HepG2 (cell line): ENCODE results near the gene PTPRD. TPM values are rescaled to one million over a fixed set of nuclear protein-coding genes. Genes with fewer than 3 reads are reported as not detected.

Source experiments
- ATAC-seq: fragments of 200-7000 bp; cut with Tn5 transposase; 3 replicates; pipeline ENCODE4 v1.9.1; 2020; ENCODE audit warnings: mild to moderate bottlenecking, moderate library complexity
- BruUV-seq: library from RNA; stranded (reverse); fragments of 400-500 nt; replicated peaks from 2 replicates; lab custom pipeline; 2021; lab: Mats Ljungman, UMichigan
- CTCF ChIA-PET: fragments of 300-600 bp; formaldehyde crosslinking; extraction: SDS; loops from one replicate; lab custom pipeline; 2021; ENCODE audit warnings: low total read pairs, inconsistent platforms, low intra/inter-chr PET ratio; lab: Yijun Ruan, JAX
- POLR2A ChIA-PET: fragments of 350-600 bp; sonication (Branson Sonifier 250); formaldehyde crosslinking; loops from one replicate; lab custom pipeline; 2020; ENCODE audit warnings: antibody characterized with exemption, inconsistent platforms; lab: Yijun Ruan, JAX
- DNase-seq: peaks from one replicate; pipeline ENCODE4 v3.0.0-alpha.2; 2015; ENCODE audit warnings: low spot score
- FAIRE-seq: peaks from 3 replicates; lab custom pipeline; 2011; peaks lifted over from hg19 to GRCh38; lab: Jason Lieb, UNC
- H2AFZ ChIP-seq: one replicate; pipeline ENCODE4 v1.6.1; 2011; ENCODE audit warnings: low read length, inconsistent platforms
- H3K27ac ChIP-seq: fragments of 300-600 bp; 3 replicates; pipeline ENCODE4 v1.8.0; 2011; ENCODE audit warnings: mixed run types, mild to moderate bottlenecking, mixed read lengths, low read length, inconsistent platforms; ENCODE audit not compliant: insufficient read depth; ENCODE audit errors: extremely low read length
- H3K27me3 ChIP-seq, 2 experiments: fragments of 200-600 bp in 1 of 2; 2 replicates in 1 of 2; 3 replicates in 1 of 2; pipeline versions ENCODE4 v1.6.0 to v1.8.0; 2011; ENCODE audit warnings: low read length in 2 of 2, mild to moderate bottlenecking in 2 of 2, moderate library complexity in 2 of 2, inconsistent platforms in 1 of 2; ENCODE audit not compliant: insufficient read depth in 2 of 2, control insufficient read depth in 1 of 2
- H3K36me3 ChIP-seq, 2 experiments: fragments of 200-600 bp in 1 of 2; replicated peaks in 1 of 2; 2 replicates in 1 of 2; 3 replicates in 1 of 2; pipeline versions ENCODE4 v1.5.1 to v1.8.0; 2011; ENCODE audit warnings: low read length in 2 of 2, inconsistent platforms in 1 of 2; ENCODE audit not compliant: insufficient read depth in 2 of 2, control insufficient read depth in 1 of 2
- H3K4me1 ChIP-seq: 2 replicates; pipeline ENCODE4 v1.5.1; 2012; ENCODE audit warnings: low read length, inconsistent platforms; ENCODE audit not compliant: insufficient read depth
- H3K4me2 ChIP-seq: 2 replicates; pipeline ENCODE4 v1.6.0; 2011; ENCODE audit warnings: low read depth, low read length, inconsistent platforms
- H3K4me3 ChIP-seq, 3 experiments: fragments of 200-600 bp in 1 of 3; sonication (generic), shearing (Covaris generic) in 1 of 3; replicated peaks in 1 of 3; 2 replicates each; pipeline ENCODE4 v1.5.1; 2011 to 2016; ENCODE audit warnings: low read length in 3 of 3, inconsistent platforms in 2 of 3, low read depth in 2 of 3, mild to moderate bottlenecking in 2 of 3, control low read depth in 1 of 3, mixed read lengths in 1 of 3; ENCODE audit not compliant: insufficient read depth in 1 of 3
- H3K79me2 ChIP-seq: one replicate; pipeline ENCODE4 v1.6.1; 2011; ENCODE audit warnings: low read length, inconsistent platforms; ENCODE audit not compliant: insufficient read depth
- H3K9ac ChIP-seq: 2 replicates; pipeline ENCODE4 v1.6.0; 2011; ENCODE audit warnings: mild to moderate bottlenecking, low read depth, low read length, inconsistent platforms; ENCODE audit not compliant: insufficient read depth
- H3K9me3 ChIP-seq: 2 replicates; pipeline ENCODE4 v1.5.1; 2012; ENCODE audit warnings: mild to moderate bottlenecking, low read length
- H4K20me1 ChIP-seq: 2 replicates; pipeline ENCODE4 v1.6.0; 2011; ENCODE audit warnings: inconsistent platforms, mild to moderate bottlenecking, low read length, moderate library complexity; ENCODE audit not compliant: insufficient read depth
- CCAR2 ChIP-seq: fragments of 200-400 bp; formaldehyde crosslinking; optimal IDR thresholded peaks from 2 replicates; pipeline ENCODE3; 2018; ENCODE audit warnings: low read depth, mild to moderate bottlenecking, low read length, moderate library complexity
- HMG20B ChIP-seq: conservative IDR thresholded peaks from 2 replicates; pipeline ENCODE4 v1.6.1; 2016; ENCODE audit warnings: missing genetic modification reagents, missing compliant biosample characterization
- MTF2 ChIP-seq: sonication (generic); formaldehyde crosslinking; IDR thresholded peaks from 2 replicates; pipeline ENCODE4 v1.5.0; 2020; ENCODE audit warnings: missing genetic modification reagents, borderline replicate concordance
- PHF20 ChIP-seq: sonication (generic); formaldehyde crosslinking; IDR thresholded peaks from 2 replicates; pipeline ENCODE4 v1.5.0; 2020; ENCODE audit warnings: mild to moderate bottlenecking, missing genetic modification reagents
- TGIF2 ChIP-seq: IDR thresholded peaks from 2 replicates; pipeline ENCODE4 v1.6.1; 2016; ENCODE audit warnings: control low read depth, missing compliant biosample characterization
- ZKSCAN8 ChIP-seq: IDR thresholded peaks from 2 replicates; pipeline ENCODE4 v1.6.1; 2016; ENCODE audit warnings: borderline replicate concordance, missing genetic modification reagents, missing compliant biosample characterization
- ZNF546 ChIP-seq: sonication (generic); formaldehyde crosslinking; conservative IDR thresholded peaks from 2 replicates; pipeline ENCODE4 v1.8.1; 2023; ENCODE audit warnings: mild to moderate bottlenecking, missing genetic modification reagents
- ZNF598 ChIP-seq: sonication (generic); formaldehyde crosslinking; IDR thresholded peaks from 2 replicates; pipeline ENCODE4 v1.5.1; 2020; ENCODE audit warnings: mild to moderate bottlenecking, missing genetic modification reagents, borderline replicate concordance
- ZNF615 ChIP-seq: sonication (generic); formaldehyde crosslinking; IDR thresholded peaks from 2 replicates; pipeline ENCODE4 v1.5.0; 2020; ENCODE audit warnings: mild to moderate bottlenecking, missing genetic modification reagents, borderline replicate concordance
- WGBS: methylation state at CpG from one replicate; pipeline ENCODE4 v1.1.6; 2017; ENCODE audit warnings: low lambda C conversion rate; 5-methylcytosine and 5-hydroxymethylcytosine counted together
- in situ Hi-C: cut with HindIII; loops from 2 replicates; pipeline ENCODE4 v1.10.0; 2017; ENCODE audit warnings: low pct_unique_long_range_greater_than_20kb; ENCODE audit not compliant: extremely low pct_ligation_motif_present
- intact Hi-C: fragments of 100-400 bp; cut with micrococcal nuclease; formaldehyde crosslinking; loops from one replicate; pipeline ENCODE4 v1.10.0; 2022; ENCODE audit not compliant: unreplicated experiment
- polyA plus RNA-seq, 8 experiments: library from polyadenylated mRNA; depleted of rRNA in 3 of 8; stranded (reverse) in 7 of 8; unstranded in 1 of 8; fragments of >200 nt; fragmentation: Illumina TruSeq in 4 of 8; extraction: Trizol in 4 of 8; gene quantifications; 2 replicates each; pipeline versions ENCODE4 v1.2.1 to v1.2.3, GENCODE V29; 2011 to 2016; ENCODE audit warnings: low read depth in 4 of 8, missing spikeins in 1 of 8, mixed read lengths in 1 of 8; ENCODE audit not compliant: insufficient read depth in 1 of 8
- total RNA-seq, 5 experiments: library from RNA; depleted of rRNA; stranded (reverse); fragments of >200 nt; fragmentation: Illumina TruSeq; extraction: Trizol; gene quantifications; 2 replicates each; pipeline ENCODE4 v1.2.3, GENCODE V29; 2016; ENCODE audit warnings: low read depth in 1 of 5
- TF ChIP-seq, protein P1 (sequence below): sonication (generic); formaldehyde crosslinking; IDR thresholded peaks from 2 replicates; pipeline ENCODE4 v1.9.0; 2021; ENCODE audit warnings: missing genetic modification reagents, borderline replicate concordance
- TF ChIP-seq, protein P2 (sequence below): sonication (generic); formaldehyde crosslinking; IDR thresholded peaks from 2 replicates; pipeline ENCODE4 v1.8.0; 2022; ENCODE audit warnings: mild to moderate bottlenecking, missing genetic modification reagents, moderate library complexity

The PTPRD gene
- total and polyA plus RNA-seq, 2 of the 13 experiments (the other 11 are each of a cell fraction or from before 2014, with no cell fraction given) = 0.05 TPM; not detected in 1

DNA sequence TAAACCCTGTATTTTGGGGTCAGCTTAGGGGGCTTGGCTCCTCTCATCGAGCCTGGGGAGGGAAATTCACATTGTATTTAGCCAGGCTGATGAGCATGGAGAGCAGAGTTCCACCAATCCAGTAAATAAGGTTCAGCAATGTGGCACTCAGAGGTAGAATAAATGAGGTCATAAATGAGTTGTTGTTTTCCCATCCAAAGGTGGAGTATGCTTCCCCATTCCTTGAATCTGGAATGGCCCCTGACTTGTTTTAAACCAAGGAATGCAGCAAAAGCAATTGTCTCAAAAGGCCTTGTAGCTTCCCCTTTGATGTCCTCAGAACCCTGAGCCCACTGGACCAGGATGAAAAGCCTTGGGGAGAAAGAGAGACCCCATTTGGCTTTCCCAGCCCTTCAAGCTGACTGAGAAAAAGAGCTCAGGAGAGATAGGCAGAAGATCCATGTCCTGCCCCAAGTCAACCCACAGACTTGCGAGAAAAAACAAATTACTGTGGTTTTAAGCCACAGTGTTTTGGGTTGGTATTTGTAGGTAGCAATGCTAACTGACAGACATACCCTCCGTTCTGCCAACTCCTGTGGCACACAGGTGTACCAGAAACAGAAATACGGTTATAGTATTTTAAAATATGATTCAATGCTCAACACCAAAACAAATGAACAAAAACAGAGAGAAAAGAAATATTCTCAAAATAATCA lies 2247.2 kb downstream of the PTPRD start:
- WGBS = 24% methylated on average over 4 of the region's 4 CpGs
- in situ Hi-C loops (no loop called here), intact Hi-C loops (no loop called here)
- no TSS peak for BruUV-seq
- Histone ChIP-seq H3K36me3 (no peaks in the 10 kb centered on the region), H2AFZ (no peak overlapping the region), H3K79me2 (no peaks in the 10 kb centered on the region), H3K27ac (no peak overlapping the region), H3K4me3 (no peak overlapping the region), H3K4me2 (no peak overlapping the region), H3K9me3 (peaks cover 93% of the 10 kb centered on the region), H3K9ac (no peak overlapping the region), H4K20me1 (no peaks in the 10 kb centered on the region), H3K27me3 (no peaks in the 10 kb centered on the region), H3K4me1 (no peaks in the 10 kb centered on the region)
- FAIRE-seq (no peak), DNase-seq (no peak), ATAC-seq (no peak)
- CTCF ChIA-PET = no interaction called here
- TF ChIP-seq MTF2 (CRISPR knock-in tag) (no peak), HMG20B (CRISPR knock-in tag) (no peak), ZNF598 (no peak)
- TF ChIP-seq, protein P1, sequence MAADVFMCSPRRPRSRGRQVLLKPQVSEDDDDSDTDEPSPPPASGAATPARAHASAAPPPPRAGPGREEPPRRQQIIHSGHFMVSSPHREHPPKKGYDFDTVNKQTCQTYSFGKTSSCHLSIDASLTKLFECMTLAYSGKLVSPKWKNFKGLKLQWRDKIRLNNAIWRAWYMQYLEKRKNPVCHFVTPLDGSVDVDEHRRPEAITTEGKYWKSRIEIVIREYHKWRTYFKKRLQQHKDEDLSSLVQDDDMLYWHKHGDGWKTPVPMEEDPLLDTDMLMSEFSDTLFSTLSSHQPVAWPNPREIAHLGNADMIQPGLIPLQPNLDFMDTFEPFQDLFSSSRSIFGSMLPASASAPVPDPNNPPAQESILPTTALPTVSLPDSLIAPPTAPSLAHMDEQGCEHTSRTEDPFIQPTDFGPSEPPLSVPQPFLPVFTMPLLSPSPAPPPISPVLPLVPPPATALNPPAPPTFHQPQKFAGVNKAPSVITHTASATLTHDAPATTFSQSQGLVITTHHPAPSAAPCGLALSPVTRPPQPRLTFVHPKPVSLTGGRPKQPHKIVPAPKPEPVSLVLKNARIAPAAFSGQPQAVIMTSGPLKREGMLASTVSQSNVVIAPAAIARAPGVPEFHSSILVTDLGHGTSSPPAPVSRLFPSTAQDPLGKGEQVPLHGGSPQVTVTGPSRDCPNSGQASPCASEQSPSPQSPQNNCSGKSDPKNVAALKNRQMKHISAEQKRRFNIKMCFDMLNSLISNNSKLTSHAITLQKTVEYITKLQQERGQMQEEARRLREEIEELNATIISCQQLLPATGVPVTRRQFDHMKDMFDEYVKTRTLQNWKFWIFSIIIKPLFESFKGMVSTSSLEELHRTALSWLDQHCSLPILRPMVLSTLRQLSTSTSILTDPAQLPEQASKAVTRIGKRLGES (CRISPR knock-in tag) = no peak
- POLR2A ChIA-PET = no interaction called here

DNA sequence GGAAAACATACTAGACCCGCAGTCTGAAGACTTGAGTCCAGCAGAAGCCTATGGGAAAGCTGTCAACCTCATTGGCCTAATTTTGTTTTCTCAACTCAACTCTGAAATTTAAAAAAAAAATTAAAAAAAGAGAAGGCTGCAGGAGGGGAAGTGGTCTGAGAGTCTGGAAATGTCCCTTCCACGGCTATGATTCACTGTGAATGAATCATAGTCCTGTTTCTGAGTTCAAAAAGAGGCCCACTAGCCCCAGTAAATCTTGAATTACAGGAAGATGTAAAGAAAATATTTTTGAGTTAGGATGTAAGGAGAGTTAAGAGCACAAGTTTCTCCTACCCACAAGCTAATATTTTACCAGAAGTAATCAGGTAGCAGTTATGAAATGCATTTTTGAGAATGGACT lies 2247.8 kb downstream of the PTPRD start:
- intact Hi-C loops (no loop called here), in situ Hi-C loops (no loop called here)
- Histone ChIP-seq H3K9ac (no peak overlapping the region), H3K36me3 (no peaks in the 10 kb centered on the region), H3K79me2 (no peaks in the 10 kb centered on the region), H3K4me3 (no peak overlapping the region), H2AFZ (no peak overlapping the region), H4K20me1 (no peaks in the 10 kb centered on the region), H3K4me2 (no peak overlapping the region), H3K27me3 (no peaks in the 10 kb centered on the region), H3K9me3 (peaks cover 92% of the 10 kb centered on the region), H3K4me1 (no peaks in the 10 kb centered on the region), H3K27ac (no peak overlapping the region)
- no TSS peak for BruUV-seq
- ChIA-PET CTCF (no interaction called here), POLR2A (no interaction called here)
- DNase-seq (no peak), FAIRE-seq (no peak), ATAC-seq (no peak)
- WGBS = 0% methylated on average over 2 of the region's 2 CpGs
- TF ChIP-seq ZKSCAN8 (no peak), PHF20 (CRISPR knock-in tag) (no peak), ZNF546 (CRISPR knock-in tag) (no peak), ZNF615 (CRISPR knock-in tag) (no peak), TGIF2 (CRISPR knock-in tag) (no peak), CCAR2 (no peak)
- TF ChIP-seq, protein P2, sequence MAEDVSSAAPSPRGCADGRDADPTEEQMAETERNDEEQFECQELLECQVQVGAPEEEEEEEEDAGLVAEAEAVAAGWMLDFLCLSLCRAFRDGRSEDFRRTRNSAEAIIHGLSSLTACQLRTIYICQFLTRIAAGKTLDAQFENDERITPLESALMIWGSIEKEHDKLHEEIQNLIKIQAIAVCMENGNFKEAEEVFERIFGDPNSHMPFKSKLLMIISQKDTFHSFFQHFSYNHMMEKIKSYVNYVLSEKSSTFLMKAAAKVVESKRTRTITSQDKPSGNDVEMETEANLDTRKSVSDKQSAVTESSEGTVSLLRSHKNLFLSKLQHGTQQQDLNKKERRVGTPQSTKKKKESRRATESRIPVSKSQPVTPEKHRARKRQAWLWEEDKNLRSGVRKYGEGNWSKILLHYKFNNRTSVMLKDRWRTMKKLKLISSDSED (CRISPR knock-in tag) = no peak
